Suprapubic skin (tissue), 4 donors: ENCODE measurements around the gene ENPP3.

ENCODE experiments used
- EP300 ChIP-seq: sonication (generic); formaldehyde crosslinking; IDR thresholded peaks from one replicate; pipeline ENCODE4 v1.6.1; 2017; ENCODE audit warnings: antibody characterized with exemption
- POLR2AphosphoS5 ChIP-seq, 3 donors: sonication (generic); formaldehyde crosslinking; IDR thresholded peaks; one replicate each; pipeline ENCODE4 v1.6.1; 2017; ENCODE audit warnings: antibody characterized with exemption in 3 of 3
- TF ChIP-seq, protein P1 (sequence below), 2 donors: fragments of 200-600 bp in 1 of 2; fragments of 450-650 bp in 1 of 2; sonication (generic) in 1 of 2; IDR thresholded peaks; one replicate each; pipeline ENCODE4 v1.5.1; 2016 to 2019; ENCODE audit warnings: antibody characterized with exemption in 2 of 2, mild to moderate bottlenecking in 1 of 2, moderate library complexity in 1 of 2

DNA sequence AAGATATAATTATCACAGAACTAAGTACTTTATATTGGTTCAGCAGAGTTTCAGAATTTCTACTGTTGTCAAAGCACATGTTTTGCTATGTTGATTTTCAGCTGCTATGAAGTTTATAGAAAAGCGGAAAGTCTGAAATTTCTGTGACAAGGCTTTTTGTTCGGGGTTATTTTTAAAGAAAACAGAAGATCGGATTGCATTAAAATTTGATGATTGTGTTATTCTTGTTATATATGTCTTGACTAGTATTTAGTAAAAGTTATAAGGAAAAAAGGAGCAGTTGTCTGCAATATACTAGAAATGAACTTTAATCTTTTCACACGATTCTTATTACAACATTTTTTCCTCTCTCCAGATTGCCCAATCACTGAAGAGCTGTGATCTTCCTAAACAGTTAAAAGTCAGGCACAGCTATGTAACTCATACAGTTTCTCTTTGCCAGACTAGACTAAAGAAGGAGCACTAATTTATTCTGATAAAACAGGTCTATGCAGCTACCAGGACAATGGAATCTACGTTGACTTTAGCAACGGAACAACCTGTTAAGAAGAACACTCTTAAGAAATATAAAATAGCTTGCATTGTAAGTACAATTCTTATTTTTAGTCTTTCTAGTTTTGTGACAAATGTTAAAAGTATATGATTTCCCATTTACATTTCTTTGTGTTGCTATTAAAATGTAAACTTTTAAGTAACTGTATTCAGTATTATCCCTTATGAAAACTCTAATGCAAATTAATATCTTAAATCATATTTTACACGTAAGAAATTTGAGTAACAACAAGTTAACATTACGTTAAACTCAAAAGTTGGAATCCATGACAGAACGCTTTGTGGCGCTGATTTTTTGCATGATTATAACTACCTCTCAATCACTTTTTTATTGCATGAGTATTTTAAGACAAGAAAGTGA lies at the start of gene ENPP3:
- TF ChIP-seq POLR2AphosphoS5 (IDR thresholded peaks at IDR 0.05) (no peak), EP300 (no peak)
- TF ChIP-seq, protein P1, sequence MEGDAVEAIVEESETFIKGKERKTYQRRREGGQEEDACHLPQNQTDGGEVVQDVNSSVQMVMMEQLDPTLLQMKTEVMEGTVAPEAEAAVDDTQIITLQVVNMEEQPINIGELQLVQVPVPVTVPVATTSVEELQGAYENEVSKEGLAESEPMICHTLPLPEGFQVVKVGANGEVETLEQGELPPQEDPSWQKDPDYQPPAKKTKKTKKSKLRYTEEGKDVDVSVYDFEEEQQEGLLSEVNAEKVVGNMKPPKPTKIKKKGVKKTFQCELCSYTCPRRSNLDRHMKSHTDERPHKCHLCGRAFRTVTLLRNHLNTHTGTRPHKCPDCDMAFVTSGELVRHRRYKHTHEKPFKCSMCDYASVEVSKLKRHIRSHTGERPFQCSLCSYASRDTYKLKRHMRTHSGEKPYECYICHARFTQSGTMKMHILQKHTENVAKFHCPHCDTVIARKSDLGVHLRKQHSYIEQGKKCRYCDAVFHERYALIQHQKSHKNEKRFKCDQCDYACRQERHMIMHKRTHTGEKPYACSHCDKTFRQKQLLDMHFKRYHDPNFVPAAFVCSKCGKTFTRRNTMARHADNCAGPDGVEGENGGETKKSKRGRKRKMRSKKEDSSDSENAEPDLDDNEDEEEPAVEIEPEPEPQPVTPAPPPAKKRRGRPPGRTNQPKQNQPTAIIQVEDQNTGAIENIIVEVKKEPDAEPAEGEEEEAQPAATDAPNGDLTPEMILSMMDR (IDR thresholded peaks at IDR 0.05) = no peak
